ENCODE measurements around the gene SNIP1. TPM values are rescaled to one million over a fixed set of nuclear protein-coding genes. Genes with fewer than 3 reads are reported as not detected.

The SNIP1 gene
- total RNA-seq, 1 experiment from 2014 or later, result 18.3 TPM

DNA sequence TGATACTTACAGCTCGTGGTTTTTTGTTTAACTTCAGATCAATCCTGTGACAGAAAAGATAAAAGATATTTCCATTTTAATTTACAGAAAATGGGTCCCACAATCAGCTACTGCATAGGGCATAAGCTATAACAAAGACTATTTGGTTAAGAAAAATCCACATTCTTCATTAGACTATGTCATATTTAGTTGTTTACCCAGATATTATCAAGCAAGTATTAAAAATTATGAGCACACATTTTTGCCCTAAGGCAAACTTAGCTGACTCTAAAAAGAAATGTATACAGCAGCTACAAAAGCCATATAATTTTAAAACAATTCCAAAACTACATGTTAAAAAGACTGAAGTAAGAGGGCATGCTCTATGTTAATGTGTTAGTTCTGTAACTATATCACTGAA lies 58.2 kb downstream of the SNIP1 start:
- TF ChIP-seq, protein P1, sequence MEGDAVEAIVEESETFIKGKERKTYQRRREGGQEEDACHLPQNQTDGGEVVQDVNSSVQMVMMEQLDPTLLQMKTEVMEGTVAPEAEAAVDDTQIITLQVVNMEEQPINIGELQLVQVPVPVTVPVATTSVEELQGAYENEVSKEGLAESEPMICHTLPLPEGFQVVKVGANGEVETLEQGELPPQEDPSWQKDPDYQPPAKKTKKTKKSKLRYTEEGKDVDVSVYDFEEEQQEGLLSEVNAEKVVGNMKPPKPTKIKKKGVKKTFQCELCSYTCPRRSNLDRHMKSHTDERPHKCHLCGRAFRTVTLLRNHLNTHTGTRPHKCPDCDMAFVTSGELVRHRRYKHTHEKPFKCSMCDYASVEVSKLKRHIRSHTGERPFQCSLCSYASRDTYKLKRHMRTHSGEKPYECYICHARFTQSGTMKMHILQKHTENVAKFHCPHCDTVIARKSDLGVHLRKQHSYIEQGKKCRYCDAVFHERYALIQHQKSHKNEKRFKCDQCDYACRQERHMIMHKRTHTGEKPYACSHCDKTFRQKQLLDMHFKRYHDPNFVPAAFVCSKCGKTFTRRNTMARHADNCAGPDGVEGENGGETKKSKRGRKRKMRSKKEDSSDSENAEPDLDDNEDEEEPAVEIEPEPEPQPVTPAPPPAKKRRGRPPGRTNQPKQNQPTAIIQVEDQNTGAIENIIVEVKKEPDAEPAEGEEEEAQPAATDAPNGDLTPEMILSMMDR (conservative IDR thresholded peaks at IDR 0.05; ENCODE audit: low read depth, low read length), result no peak
- TF ChIP-seq EZH2 (IDR thresholded peaks at IDR 0.05; ENCODE audit: borderline replicate concordance, low read depth, low read length, poor library complexity, severe bottlenecking), result no peak
- intact Hi-C loops (cut with micrococcal nuclease; ENCODE audit: unreplicated experiment), result no loop called here
- Histone ChIP-seq H3K4me1 (ENCODE audit: insufficient read depth, low read length, poor library complexity, severe bottlenecking) (no peaks in the 10 kb centered on the region), H3K36me3 (ENCODE audit: insufficient read depth, low read length, poor library complexity, severe bottlenecking) (peaks cover 45% of the 10 kb centered on the region), H3K4me3 (ENCODE audit: low read depth, low read length, poor library complexity, severe bottlenecking) (no peak overlapping the region), H3K9me3 (ENCODE audit: low read depth, low read length, poor library complexity, severe bottlenecking) (no peaks in the 10 kb centered on the region), H3K27me3 (replicated peaks; ENCODE audit: insufficient read depth, low read depth, low read length, poor library complexity) (no peaks in the 10 kb centered on the region), H3K27ac (ENCODE audit: low read depth, low read length, poor library complexity, severe bottlenecking) (no peak overlapping the region)
- DNase-seq (ENCODE audit: low spot score), result no peak
- POLR2A ChIA-PET (ENCODE audit: low non-redundant PET), result interaction anchor here (0.7 kb wide), 1 partner anchor 213 kb away, joined by 3 read pairs; no protein-coding TSS in a partner anchor
- no TSS peak for BruUV-seq (replicated peaks)
- CTCF ChIA-PET, result no interaction called here

DNA sequence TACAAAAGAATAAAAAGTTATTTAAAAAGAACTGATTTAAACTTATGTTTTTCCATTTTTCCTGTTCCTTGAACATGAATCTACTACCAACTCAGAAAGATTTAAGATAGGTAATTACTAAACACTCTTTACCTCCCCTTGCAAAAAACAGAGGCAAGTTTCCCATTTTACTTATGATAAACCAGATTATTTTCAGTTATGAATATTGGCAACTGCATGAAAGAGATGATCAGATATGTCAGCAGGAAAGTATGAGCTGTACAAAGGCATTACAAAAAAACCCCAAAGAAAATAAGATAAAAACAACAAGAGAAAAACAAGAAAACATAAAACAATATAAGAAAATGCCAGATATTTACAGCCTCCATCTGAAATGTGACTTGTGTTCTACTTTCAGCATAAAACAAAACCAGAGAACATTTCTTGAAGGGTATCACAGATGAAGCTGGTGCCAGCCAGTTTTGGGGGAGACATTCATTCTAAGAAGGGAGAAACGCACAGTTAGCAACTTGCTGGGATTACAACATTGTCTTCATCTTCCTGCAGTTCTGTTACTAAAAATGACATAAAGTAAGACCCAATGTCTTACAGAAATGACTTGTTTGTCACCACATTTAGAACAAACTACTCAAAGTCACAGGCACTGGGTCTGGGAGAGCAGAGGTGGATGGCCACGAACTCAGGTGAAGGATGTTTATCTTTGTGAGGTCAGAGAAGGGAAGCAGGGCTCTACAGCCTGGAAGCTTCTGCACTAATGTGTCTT lies 60.6 kb downstream of the SNIP1 start:
- Histone ChIP-seq H3K4me1 (ENCODE audit: insufficient read depth, low read length, poor library complexity, severe bottlenecking) (no peaks in the 10 kb centered on the region), H3K27me3 (replicated peaks; ENCODE audit: insufficient read depth, low read depth, low read length, poor library complexity) (no peaks in the 10 kb centered on the region), H3K9me3 (ENCODE audit: low read depth, low read length, poor library complexity, severe bottlenecking) (no peaks in the 10 kb centered on the region), H3K36me3 (ENCODE audit: insufficient read depth, low read length, poor library complexity, severe bottlenecking) (peaks cover 25% of the 10 kb centered on the region), H3K27ac (ENCODE audit: low read depth, low read length, poor library complexity, severe bottlenecking) (no peak overlapping the region), H3K4me3 (ENCODE audit: low read depth, low read length, poor library complexity, severe bottlenecking) (no peak overlapping the region)
- no peak for TF ChIP-seq EZH2 (IDR thresholded peaks at IDR 0.05; ENCODE audit: borderline replicate concordance, low read depth, low read length, poor library complexity, severe bottlenecking)
- TF ChIP-seq, protein P1 (conservative IDR thresholded peaks at IDR 0.05; ENCODE audit: low read depth, low read length), result no peak
- POLR2A ChIA-PET (ENCODE audit: low non-redundant PET), result no interaction called here
- DNase-seq (ENCODE audit: low spot score), result no peak
- CTCF ChIA-PET, result no interaction called here
- BruUV-seq (replicated peaks), result TSS peak; percentile 33
- intact Hi-C loops (cut with micrococcal nuclease; ENCODE audit: unreplicated experiment), result no loop called here

DNA sequence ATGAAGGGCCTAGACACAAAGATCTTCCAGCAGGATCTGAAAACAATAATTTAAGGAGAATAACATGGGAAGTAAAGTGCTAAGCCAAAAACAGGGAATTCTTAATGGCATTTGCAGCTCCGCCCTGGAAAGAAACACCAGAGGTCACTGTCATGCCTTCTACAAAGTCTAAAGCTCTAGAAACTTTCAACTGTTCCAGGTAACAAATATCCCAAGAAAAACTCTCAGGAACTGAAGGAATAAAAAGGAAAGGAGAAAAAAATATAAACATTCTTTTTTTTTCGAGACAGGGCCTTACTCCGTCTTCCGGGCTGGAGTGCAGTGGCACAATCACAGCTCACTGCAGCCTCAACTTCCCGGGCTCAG lies 66.5 kb downstream of the SNIP1 start:
- Histone ChIP-seq H3K27me3 (replicated peaks; ENCODE audit: insufficient read depth, low read depth, low read length, poor library complexity) (no peaks in the 10 kb centered on the region), H3K9me3 (ENCODE audit: low read depth, low read length, poor library complexity, severe bottlenecking) (no peaks in the 10 kb centered on the region), H3K36me3 (ENCODE audit: insufficient read depth, low read length, poor library complexity, severe bottlenecking) (peaks cover 8% of the 10 kb centered on the region), H3K4me3 (ENCODE audit: low read depth, low read length, poor library complexity, severe bottlenecking) (no peak overlapping the region), H3K4me1 (ENCODE audit: insufficient read depth, low read length, poor library complexity, severe bottlenecking) (no peaks in the 10 kb centered on the region), H3K27ac (ENCODE audit: low read depth, low read length, poor library complexity, severe bottlenecking) (no peak overlapping the region)
- no peak for DNase-seq (ENCODE audit: low spot score)
- intact Hi-C loops (cut with micrococcal nuclease; ENCODE audit: unreplicated experiment), result loop anchor here (1.0 kb wide), 1 partner anchor 32 kb away; no protein-coding TSS in a partner anchor
- POLR2A ChIA-PET (ENCODE audit: low non-redundant PET), result no interaction called here
- no peak for TF ChIP-seq EZH2 (IDR thresholded peaks at IDR 0.05; ENCODE audit: borderline replicate concordance, low read depth, low read length, poor library complexity, severe bottlenecking)
- TF ChIP-seq, protein P1 (conservative IDR thresholded peaks at IDR 0.05; ENCODE audit: low read depth, low read length), result no peak; the same call in 1 of the 2 replicates
- CTCF ChIA-PET, result interaction anchor here (0.6 to 1.9 kb wide), 10 partner anchors 9 to 1006 kb away, joined by 3 to 7 read pairs (median 4); partner anchors contain the start of gene ZC3H12A
- no TSS peak for BruUV-seq (replicated peaks)

Data from A673 (cell line).